HG03280 (cell line): ENCODE measurements around the gene MAPK8.

Experiments
- ATAC-seq: cut with Tn5 transposase; IDR thresholded peaks from one replicate; pipeline ENCODE4 v1.9.1; 2021; ENCODE audit warnings: mild to moderate bottlenecking, moderate library complexity; ENCODE audit not compliant: unreplicated experiment

The MAPK8 gene

GRCh38 chr10:48472501-48473069 is 166.1 kb downstream of the MAPK8 start:
- no peak for ATAC-seq

GRCh38 chr10:48473704-48474103 is 167.2 kb downstream of the MAPK8 start:
- ATAC-seq = no peak

GRCh38 chr10:48474765-48475365 is 168.4 kb downstream of the MAPK8 start:
- ATAC-seq = no peak

GRCh38 chr10:48475943-48476278 is 169.4 kb downstream of the MAPK8 start:
- no peak for ATAC-seq

- ATAC-seq = no peak
These were observed 170.0 kb downstream of the MAPK8 start for GRCh38 chr10:48476279-48476982.

GRCh38 chr10:48477141-48477540 is 170.7 kb downstream of the MAPK8 start:
- ATAC-seq = no peak

- ATAC-seq = no peak
These were observed 171.1 kb downstream of the MAPK8 start for GRCh38 chr10:48477616-48478015.

GRCh38 chr10:48478469-48478868 is 172.0 kb downstream of the MAPK8 start:
- no peak for ATAC-seq

GRCh38 chr10:48478980-48479811 is 172.7 kb downstream of the MAPK8 start:
- ATAC-seq = no peak

- no peak for ATAC-seq
These were observed 174.2 kb downstream of the MAPK8 start for GRCh38 chr10:48480397-48481374.

GRCh38 chr10:48481385-48481784 is 174.9 kb downstream of the MAPK8 start:
- no peak for ATAC-seq

- no peak for ATAC-seq
These were observed 175.7 kb downstream of the MAPK8 start for GRCh38 chr10:48482207-48482606.

- no peak for ATAC-seq
These were observed 178.4 kb downstream of the MAPK8 start for GRCh38 chr10:48484911-48485310.

- ATAC-seq = no peak
These were observed 179.2 kb downstream of the MAPK8 start for GRCh38 chr10:48485711-48486110.

- no peak for ATAC-seq
These were observed 180.8 kb downstream of the MAPK8 start for GRCh38 chr10:48487244-48487643.
